ENCODE results near the gene MIPEP. TPM values are rescaled to one million over a fixed set of nuclear protein-coding genes. Genes with fewer than 3 reads are reported as not detected.

The MIPEP gene
- total RNA-seq, 1 donor from 2014 or later: 14.0 TPM

DNA sequence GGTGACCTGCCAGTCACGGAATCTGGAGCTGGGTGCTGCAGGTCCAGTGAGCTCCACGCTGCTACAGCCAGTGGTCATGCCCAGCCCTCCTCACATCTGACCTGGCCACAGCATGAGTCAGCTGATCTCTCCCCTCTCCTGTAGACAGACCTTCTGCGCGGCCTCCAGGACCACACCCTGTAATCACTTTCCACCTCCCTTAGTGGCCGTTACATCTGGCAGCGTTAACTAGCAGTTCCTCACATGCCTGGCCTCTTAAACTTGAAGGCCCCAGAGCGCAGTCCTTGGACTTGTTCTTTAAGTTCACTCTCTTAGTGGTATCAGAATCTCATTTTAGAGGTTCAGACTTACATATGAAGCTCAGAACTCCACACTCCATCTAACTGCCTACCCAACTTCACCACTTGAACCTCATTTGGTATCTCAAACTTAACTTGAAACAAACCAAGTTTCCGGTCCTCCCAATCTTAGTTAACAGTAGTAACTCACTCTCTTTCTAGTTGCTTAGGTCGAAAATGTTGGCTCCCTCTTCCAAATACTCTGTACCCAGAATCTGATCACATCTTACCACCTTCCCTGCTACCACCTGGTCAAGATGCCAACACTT lies 22.7 kb downstream of the MIPEP start:
- Mint-ChIP-seq H3K4me1 (ENCODE audit: unreplicated experiment) (no peaks in the 10 kb centered on the region), H3K27me3 (ENCODE audit: unreplicated experiment) (no peaks in the 10 kb centered on the region), H3K27ac (ENCODE audit: unreplicated experiment) (no peak overlapping the region), H3K4me3 (ENCODE audit: unreplicated experiment) (no peak overlapping the region), H3K36me3 (ENCODE audit: unreplicated experiment) (peaks cover 4% of the 10 kb centered on the region), H3K9me3 (ENCODE audit: unreplicated experiment) (no peaks in the 10 kb centered on the region)
- DNase-seq (ENCODE audit: extremely low spot score, unreplicated experiment): no peak
- TF ChIP-seq, protein P1, sequence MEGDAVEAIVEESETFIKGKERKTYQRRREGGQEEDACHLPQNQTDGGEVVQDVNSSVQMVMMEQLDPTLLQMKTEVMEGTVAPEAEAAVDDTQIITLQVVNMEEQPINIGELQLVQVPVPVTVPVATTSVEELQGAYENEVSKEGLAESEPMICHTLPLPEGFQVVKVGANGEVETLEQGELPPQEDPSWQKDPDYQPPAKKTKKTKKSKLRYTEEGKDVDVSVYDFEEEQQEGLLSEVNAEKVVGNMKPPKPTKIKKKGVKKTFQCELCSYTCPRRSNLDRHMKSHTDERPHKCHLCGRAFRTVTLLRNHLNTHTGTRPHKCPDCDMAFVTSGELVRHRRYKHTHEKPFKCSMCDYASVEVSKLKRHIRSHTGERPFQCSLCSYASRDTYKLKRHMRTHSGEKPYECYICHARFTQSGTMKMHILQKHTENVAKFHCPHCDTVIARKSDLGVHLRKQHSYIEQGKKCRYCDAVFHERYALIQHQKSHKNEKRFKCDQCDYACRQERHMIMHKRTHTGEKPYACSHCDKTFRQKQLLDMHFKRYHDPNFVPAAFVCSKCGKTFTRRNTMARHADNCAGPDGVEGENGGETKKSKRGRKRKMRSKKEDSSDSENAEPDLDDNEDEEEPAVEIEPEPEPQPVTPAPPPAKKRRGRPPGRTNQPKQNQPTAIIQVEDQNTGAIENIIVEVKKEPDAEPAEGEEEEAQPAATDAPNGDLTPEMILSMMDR (IDR thresholded peaks at IDR 0.05): no peak

DNA sequence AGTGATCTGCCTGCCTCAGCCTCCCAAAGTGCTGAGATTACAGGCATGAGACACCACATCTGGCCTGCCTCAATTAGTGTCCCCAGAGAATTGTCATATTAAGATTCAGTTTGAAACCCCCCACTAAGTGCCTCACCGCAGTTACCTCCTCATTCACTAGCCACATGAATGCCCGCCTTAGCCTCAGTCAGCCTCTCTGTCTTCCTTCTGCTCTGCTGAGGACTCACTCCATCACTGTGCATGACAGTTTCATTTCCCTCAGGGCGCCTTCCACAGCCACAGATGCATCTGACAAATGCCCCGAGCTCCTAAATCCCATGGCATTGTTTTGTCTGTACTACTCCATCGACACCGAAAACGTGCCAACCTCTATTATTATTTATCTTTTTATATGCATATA lies 23.3 kb downstream of the MIPEP start:
- Mint-ChIP-seq H3K27me3 (ENCODE audit: unreplicated experiment) (no peaks in the 10 kb centered on the region), H3K4me1 (ENCODE audit: unreplicated experiment) (no peaks in the 10 kb centered on the region), H3K27ac (ENCODE audit: unreplicated experiment) (no peak overlapping the region), H3K9me3 (ENCODE audit: unreplicated experiment) (no peaks in the 10 kb centered on the region), H3K36me3 (ENCODE audit: unreplicated experiment) (peaks cover 5% of the 10 kb centered on the region), H3K4me3 (ENCODE audit: unreplicated experiment) (no peak overlapping the region)
- no peak for DNase-seq (ENCODE audit: extremely low spot score, unreplicated experiment)
- TF ChIP-seq, protein P1 (IDR thresholded peaks at IDR 0.05): no peak

DNA sequence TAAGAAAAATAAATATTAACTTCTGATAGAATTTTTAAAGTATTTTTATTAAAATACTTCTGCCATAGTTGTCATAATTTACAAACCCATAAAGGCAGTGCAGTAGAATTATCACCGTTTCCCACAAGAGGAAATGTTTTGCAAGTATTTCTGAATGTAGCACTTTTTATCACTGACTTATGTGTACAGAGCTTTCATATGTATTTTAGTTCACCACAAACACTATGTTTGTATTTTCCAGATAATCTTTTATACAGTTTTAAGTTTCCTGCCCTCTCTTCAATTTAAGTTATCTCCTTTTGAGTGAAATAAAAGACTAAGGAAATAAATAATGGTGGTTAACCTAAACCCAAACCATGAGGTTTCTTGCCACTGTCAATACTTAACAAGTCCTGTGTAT lies 24.2 kb downstream of the MIPEP start:
- Mint-ChIP-seq H3K4me1 (ENCODE audit: unreplicated experiment) (no peaks in the 10 kb centered on the region), H3K27ac (ENCODE audit: unreplicated experiment) (no peak overlapping the region), H3K36me3 (ENCODE audit: unreplicated experiment) (peaks cover 12% of the 10 kb centered on the region), H3K9me3 (ENCODE audit: unreplicated experiment) (no peaks in the 10 kb centered on the region), H3K27me3 (ENCODE audit: unreplicated experiment) (no peaks in the 10 kb centered on the region), H3K4me3 (ENCODE audit: unreplicated experiment) (no peak overlapping the region)
- DNase-seq (ENCODE audit: extremely low spot score, unreplicated experiment): no peak
- TF ChIP-seq, protein P1 (IDR thresholded peaks at IDR 0.05): no peak

DNA sequence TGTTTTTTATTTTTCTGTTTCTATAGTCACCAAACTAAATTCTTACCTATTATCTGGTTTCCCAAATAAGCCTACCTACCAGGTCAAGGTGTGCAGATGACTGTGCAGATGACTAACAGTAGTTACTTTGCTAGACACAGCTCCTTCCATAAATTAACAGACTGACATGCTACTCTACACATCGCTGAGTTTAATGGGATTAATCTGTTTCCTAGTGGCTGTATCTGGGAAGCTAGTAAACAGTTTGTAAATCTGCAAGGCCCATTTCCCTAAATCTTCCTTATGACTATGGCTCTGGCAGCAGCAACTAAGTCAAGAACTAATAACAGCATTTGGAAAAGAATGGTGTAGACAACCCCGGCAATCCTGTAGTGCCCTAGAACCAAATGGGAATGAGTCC lies 27.9 kb downstream of the MIPEP start:
- Mint-ChIP-seq H3K27me3 (ENCODE audit: unreplicated experiment) (no peaks in the 10 kb centered on the region), H3K36me3 (ENCODE audit: unreplicated experiment) (peaks cover 14% of the 10 kb centered on the region), H3K27ac (ENCODE audit: unreplicated experiment) (no peak overlapping the region), H3K4me1 (ENCODE audit: unreplicated experiment) (no peaks in the 10 kb centered on the region), H3K9me3 (ENCODE audit: unreplicated experiment) (no peaks in the 10 kb centered on the region), H3K4me3 (ENCODE audit: unreplicated experiment) (no peak overlapping the region)
- DNase-seq (ENCODE audit: extremely low spot score, unreplicated experiment): no peak
- TF ChIP-seq, protein P1 (IDR thresholded peaks at IDR 0.05): no peak

DNA sequence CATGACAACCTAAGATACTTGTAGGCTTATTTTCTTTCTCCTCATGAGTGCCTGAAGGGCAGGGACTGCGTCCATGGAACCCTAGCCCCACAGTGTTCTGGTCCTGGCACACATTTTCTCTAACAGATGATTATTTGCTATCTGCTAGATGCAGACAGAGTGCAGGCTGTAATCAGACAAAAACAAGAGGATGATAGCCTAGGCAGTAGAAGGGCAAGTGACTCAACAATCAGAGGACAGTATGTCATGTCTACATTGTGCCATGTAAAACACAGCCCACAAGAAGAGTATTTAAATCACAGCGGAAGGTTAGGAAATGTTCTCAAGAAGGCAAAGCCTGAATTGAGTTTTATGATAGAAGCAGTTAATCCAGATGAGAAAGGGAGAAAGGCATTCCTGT lies 29.3 kb downstream of the MIPEP start:
- Mint-ChIP-seq H3K27ac (ENCODE audit: unreplicated experiment) (no peak overlapping the region), H3K36me3 (ENCODE audit: unreplicated experiment) (peaks cover 14% of the 10 kb centered on the region), H3K4me1 (ENCODE audit: unreplicated experiment) (no peaks in the 10 kb centered on the region), H3K9me3 (ENCODE audit: unreplicated experiment) (no peaks in the 10 kb centered on the region), H3K4me3 (ENCODE audit: unreplicated experiment) (no peak overlapping the region), H3K27me3 (ENCODE audit: unreplicated experiment) (no peaks in the 10 kb centered on the region)
- TF ChIP-seq, protein P1 (IDR thresholded peaks at IDR 0.05): no peak
- no peak for DNase-seq (ENCODE audit: extremely low spot score, unreplicated experiment)
